Measurements from ENCODE around the gene CATSPER1. TPM values are rescaled to one million over a fixed set of nuclear protein-coding genes. Genes with fewer than 3 reads are reported as not detected.

Gene CATSPER1
- total and polyA plus RNA-seq, 2 of the 13 experiments (the other 11 are each of a cell fraction or from before 2014, with no cell fraction given): 0.17 TPM; not detected in 1

- TF ChIP-seq NRL (CRISPR knock-in tag; IDR thresholded peaks at IDR 0.05; ENCODE audit: borderline replicate concordance): peak; percentile 65; the same call in 1 of the 2 replicates
- TF ChIP-seq FOXA3 (CRISPR knock-in tag; IDR thresholded peaks at IDR 0.05): 0 out of 2 replicates have a peak, but pooled peaks have one; percentile 12
- TF ChIP-seq TEAD3 (CRISPR knock-in tag; optimal IDR thresholded peaks at IDR 0.05; ENCODE audit: borderline replicate concordance): peak; percentile 54
- peak; percentile 84 for TF ChIP-seq HOXD1 (CRISPR knock-in tag; IDR thresholded peaks at IDR 0.05)
- TF ChIP-seq GATAD2A (CRISPR knock-in tag; IDR thresholded peaks at IDR 0.05): 0 out of 2 replicates have a peak, but pooled peaks have one; percentile 27
- peak; percentile 52; the same call in 1 of the 2 replicates for TF ChIP-seq HOXA3 (CRISPR knock-in tag; IDR thresholded peaks at IDR 0.05)
- TF ChIP-seq ZNF224 (CRISPR knock-in tag; IDR thresholded peaks at IDR 0.05): peak; percentile 11; the same call in 1 of the 2 replicates
- 0 out of 2 replicates have a peak, but pooled peaks have one; percentile 46 for TF ChIP-seq ZNF557 (CRISPR knock-in tag; IDR thresholded peaks at IDR 0.05)
- TF ChIP-seq, protein P1, sequence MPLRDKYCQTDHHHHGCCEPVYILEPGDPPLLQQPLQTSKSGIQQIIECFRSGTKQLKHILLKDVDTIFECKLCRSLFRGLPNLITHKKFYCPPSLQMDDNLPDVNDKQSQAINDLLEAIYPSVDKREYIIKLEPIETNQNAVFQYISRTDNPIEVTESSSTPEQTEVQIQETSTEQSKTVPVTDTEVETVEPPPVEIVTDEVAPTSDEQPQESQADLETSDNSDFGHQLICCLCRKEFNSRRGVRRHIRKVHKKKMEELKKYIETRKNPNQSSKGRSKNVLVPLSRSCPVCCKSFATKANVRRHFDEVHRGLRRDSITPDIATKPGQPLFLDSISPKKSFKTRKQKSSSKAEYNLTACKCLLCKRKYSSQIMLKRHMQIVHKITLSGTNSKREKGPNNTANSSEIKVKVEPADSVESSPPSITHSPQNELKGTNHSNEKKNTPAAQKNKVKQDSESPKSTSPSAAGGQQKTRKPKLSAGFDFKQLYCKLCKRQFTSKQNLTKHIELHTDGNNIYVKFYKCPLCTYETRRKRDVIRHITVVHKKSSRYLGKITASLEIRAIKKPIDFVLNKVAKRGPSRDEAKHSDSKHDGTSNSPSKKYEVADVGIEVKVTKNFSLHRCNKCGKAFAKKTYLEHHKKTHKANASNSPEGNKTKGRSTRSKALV (CRISPR knock-in tag; IDR thresholded peaks at IDR 0.05): peak; percentile 46; the same call in 1 of the 2 replicates
- peak; percentile 52; the same call in 1 of the 2 replicates for TF ChIP-seq ZNF768 (CRISPR knock-in tag; IDR thresholded peaks at IDR 0.05)
- 0 out of 2 replicates have a peak, but pooled peaks have one; percentile 27 for TF ChIP-seq ELF1 (CRISPR knock-in tag; IDR thresholded peaks at IDR 0.05)
- no peak for TF ChIP-seq PCBP2 (optimal IDR thresholded peaks at IDR 0.05; ENCODE audit: low read depth, low read length, poor library complexity, severe bottlenecking)
- TF ChIP-seq RXRB (CRISPR knock-in tag; IDR thresholded peaks at IDR 0.05; ENCODE audit: borderline replicate concordance): peak; percentile 25; the same call in 1 of the 2 replicates
- peak; percentile 48; the same call in 1 of the 2 replicates for TF ChIP-seq E2F2 (CRISPR knock-in tag; IDR thresholded peaks at IDR 0.05; ENCODE audit: borderline replicate concordance)
- TF ChIP-seq, protein P2, sequence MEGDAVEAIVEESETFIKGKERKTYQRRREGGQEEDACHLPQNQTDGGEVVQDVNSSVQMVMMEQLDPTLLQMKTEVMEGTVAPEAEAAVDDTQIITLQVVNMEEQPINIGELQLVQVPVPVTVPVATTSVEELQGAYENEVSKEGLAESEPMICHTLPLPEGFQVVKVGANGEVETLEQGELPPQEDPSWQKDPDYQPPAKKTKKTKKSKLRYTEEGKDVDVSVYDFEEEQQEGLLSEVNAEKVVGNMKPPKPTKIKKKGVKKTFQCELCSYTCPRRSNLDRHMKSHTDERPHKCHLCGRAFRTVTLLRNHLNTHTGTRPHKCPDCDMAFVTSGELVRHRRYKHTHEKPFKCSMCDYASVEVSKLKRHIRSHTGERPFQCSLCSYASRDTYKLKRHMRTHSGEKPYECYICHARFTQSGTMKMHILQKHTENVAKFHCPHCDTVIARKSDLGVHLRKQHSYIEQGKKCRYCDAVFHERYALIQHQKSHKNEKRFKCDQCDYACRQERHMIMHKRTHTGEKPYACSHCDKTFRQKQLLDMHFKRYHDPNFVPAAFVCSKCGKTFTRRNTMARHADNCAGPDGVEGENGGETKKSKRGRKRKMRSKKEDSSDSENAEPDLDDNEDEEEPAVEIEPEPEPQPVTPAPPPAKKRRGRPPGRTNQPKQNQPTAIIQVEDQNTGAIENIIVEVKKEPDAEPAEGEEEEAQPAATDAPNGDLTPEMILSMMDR (CRISPR knock-in tag; IDR thresholded peaks at IDR 0.05): peak; percentile 95
- TF ChIP-seq ATF7-NPFF (CRISPR knock-in tag; IDR thresholded peaks at IDR 0.05; ENCODE audit: low read depth): 0 out of 2 replicates have a peak, but pooled peaks have one; percentile 32
- no peak for TF ChIP-seq PAX8 (CRISPR knock-in tag; IDR thresholded peaks at IDR 0.05; ENCODE audit: borderline replicate concordance)
- peak; percentile 55; the same call in 1 of the 2 replicates for TF ChIP-seq TFDP1 (CRISPR knock-in tag; IDR thresholded peaks at IDR 0.05; ENCODE audit: borderline replicate concordance)
- 0 out of 2 replicates have a peak, but pooled peaks have one; percentile 58 for TF ChIP-seq KLF12 (CRISPR knock-in tag; IDR thresholded peaks at IDR 0.05; ENCODE audit: borderline replicate concordance)
- TF ChIP-seq RORA (CRISPR knock-in tag; IDR thresholded peaks at IDR 0.05): no peak
- TF ChIP-seq ZNF350 (CRISPR knock-in tag; IDR thresholded peaks at IDR 0.05; ENCODE audit: borderline replicate concordance, low read depth): peak; percentile 34; the same call in 1 of the 2 replicates
- peak; percentile 44; the same call in 1 of the 2 replicates for TF ChIP-seq THAP11 (CRISPR knock-in tag; IDR thresholded peaks at IDR 0.05)
Observed at GRCh38 chr11:66022401-66023185, 3.7 kb downstream of the CATSPER1 start (continued).
